OCI-LY7 (cell line): ENCODE data around the gene PLPP3. TPM values are rescaled to one million over a fixed set of nuclear protein-coding genes. Genes with fewer than 3 reads are reported as not detected.

Experiments
- BruUV-seq: library from RNA; stranded (reverse); fragments of 400-500 nt; replicated peaks from 2 replicates; lab custom pipeline; 2021; lab: Mats Ljungman, UMichigan
- CTCF ChIA-PET: fragments of 300-600 bp; sonication (Branson Sonifier 250); formaldehyde crosslinking; loops from one replicate; lab custom pipeline; 2022; ENCODE audit warnings: antibody characterized with exemption; ENCODE audit not compliant: unreplicated experiment; lab: Charles Lee
- POLR2A ChIA-PET: fragments of 300-600 bp; sonication (Branson Sonifier 250); formaldehyde crosslinking; loops from one replicate; lab custom pipeline; 2022; ENCODE audit warnings: antibody characterized with exemption; lab: Charles Lee
- DNase-seq: peaks from one replicate; pipeline ENCODE4 v3.0.0-alpha.2; 2015; ENCODE audit warnings: low spot score
- H2AFZ ChIP-seq: fragments of 200-600 bp; sonication (generic), shearing (Covaris generic); 2 replicates; pipeline ENCODE4 v1.6.1; 2014; ENCODE audit warnings: mild to moderate bottlenecking, antibody characterized with exemption, low read length, moderate library complexity
- H3K27ac ChIP-seq: fragments of 200-600 bp; sonication (generic); 2 replicates; pipeline ENCODE4 v1.5.1; 2014; ENCODE audit warnings: mixed run types, low read depth, mild to moderate bottlenecking, moderate library complexity, low read length, inconsistent platforms; ENCODE audit not compliant: poor library complexity, severe bottlenecking
- H3K36me3 ChIP-seq: fragments of 200-600 bp; sonication (generic); 2 replicates; pipeline ENCODE4 v1.6.1; 2014; ENCODE audit warnings: mild to moderate bottlenecking, antibody characterized with exemption, low read length, moderate library complexity, mixed read lengths; ENCODE audit not compliant: insufficient read depth
- H3K4me1 ChIP-seq: fragments of 200-600 bp; sonication (generic); 2 replicates; pipeline ENCODE4 v1.5.1; 2014; ENCODE audit warnings: mild to moderate bottlenecking, low read length; ENCODE audit not compliant: insufficient read depth, poor library complexity, severe bottlenecking
- H3K4me2 ChIP-seq: fragments of 200-600 bp; sonication (generic); 2 replicates; pipeline ENCODE4 v1.6.1; 2014; ENCODE audit warnings: mild to moderate bottlenecking, low read length
- H3K4me3 ChIP-seq: fragments of 200-600 bp; sonication (generic); 2 replicates; pipeline ENCODE4 v1.5.1; 2014; ENCODE audit warnings: mild to moderate bottlenecking, low read depth, low read length; ENCODE audit not compliant: poor library complexity, severe bottlenecking
- H3K79me2 ChIP-seq: fragments of 200-600 bp; sonication (generic); 2 replicates; pipeline ENCODE4 v1.6.1; 2016; ENCODE audit warnings: low read depth, mild to moderate bottlenecking, low read length, moderate library complexity, mixed read lengths; ENCODE audit not compliant: insufficient read depth
- H3K9me2 ChIP-seq: fragments of 200-600 bp; sonication (generic); 2 replicates; pipeline ENCODE4 v1.6.1; 2016; ENCODE audit warnings: mild to moderate bottlenecking, low read length, mixed read lengths; ENCODE audit not compliant: insufficient read depth
- H3K9me3 ChIP-seq: fragments of 200-600 bp; sonication (generic); 2 replicates; pipeline ENCODE4 v1.6.1; 2014; ENCODE audit warnings: mild to moderate bottlenecking, mixed run types, low read length, mixed read lengths
- H4K20me1 ChIP-seq: fragments of 200-600 bp; sonication (generic); 2 replicates; pipeline ENCODE4 v1.6.1; 2014; ENCODE audit warnings: mild to moderate bottlenecking, antibody characterized with exemption, low read length, moderate library complexity, mixed read lengths; ENCODE audit not compliant: insufficient read depth
- EZH2phosphoT487 ChIP-seq: fragments of 200-600 bp; sonication (generic); IDR thresholded peaks from 2 replicates; pipeline ENCODE4 v1.6.1; 2018; ENCODE audit warnings: low read depth, borderline replicate concordance, mild to moderate bottlenecking, mixed run types, antibody characterized with exemption, low read length, moderate library complexity, mixed read lengths
- intact Hi-C: fragments of 100-400 bp; cut with micrococcal nuclease; formaldehyde crosslinking; loops from one replicate; pipeline ENCODE4 v1.10.0; 2022; ENCODE audit not compliant: unreplicated experiment
- total RNA-seq, 2 experiments: library from RNA; depleted of rRNA in 1 of 2; stranded (reverse); fragments of >200 nt in 1 of 2; shearing (Covaris generic) in 1 of 2; gene quantifications; 2 replicates each; pipeline ENCODE4 v1.2.3, GENCODE V29; 2014 to 2022
- TF ChIP-seq, protein P1 (sequence below): fragments of 200-600 bp; sonication (generic); conservative IDR thresholded peaks from 2 replicates; pipeline ENCODE4 v1.5.1; 2014; ENCODE audit warnings: mild to moderate bottlenecking, antibody characterized with exemption, low read length, moderate library complexity, mixed read lengths

The PLPP3 gene
- total RNA-seq, 2 experiments from 2014 or later: 0.92 to 1.7 TPM

DNA sequence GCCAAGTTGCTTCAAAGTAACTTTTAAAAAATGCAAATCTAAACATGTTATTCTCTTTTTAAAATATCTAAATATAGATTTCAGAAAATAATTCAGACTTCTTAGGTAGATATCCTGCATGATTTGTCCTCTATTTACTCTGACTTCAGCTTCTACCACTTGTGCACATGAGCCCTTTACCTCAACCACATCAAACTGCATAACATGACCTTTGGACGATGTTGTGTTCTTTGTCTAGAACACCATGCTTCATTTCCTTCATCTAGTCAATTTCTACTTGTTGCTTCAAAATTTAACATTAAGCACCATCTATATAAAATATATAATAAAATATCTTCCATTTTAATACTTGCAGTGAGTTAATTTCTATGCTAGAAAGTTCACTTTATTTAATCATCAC, 96.9 kb downstream of the PLPP3 start:
- POLR2A ChIA-PET: interaction anchor here (0.6 to 1.0 kb wide), 2 partner anchors 11 to 83 kb away, joined by 3 read pairs; no protein-coding TSS in a partner anchor
- Histone ChIP-seq H2AFZ (no peak overlapping the region), H3K9me2 (no peaks in the 10 kb centered on the region), H4K20me1 (no peaks in the 10 kb centered on the region), H3K4me3 (no peak overlapping the region), H3K79me2 (no peaks in the 10 kb centered on the region), H3K4me2 (no peak overlapping the region), H3K9me3 (no peaks in the 10 kb centered on the region), H3K27ac (no peak overlapping the region), H3K36me3 (no peaks in the 10 kb centered on the region), H3K4me1 (no peaks in the 10 kb centered on the region)
- CTCF ChIA-PET: no interaction called here
- BruUV-seq: no TSS peak
- TF ChIP-seq, protein P1, sequence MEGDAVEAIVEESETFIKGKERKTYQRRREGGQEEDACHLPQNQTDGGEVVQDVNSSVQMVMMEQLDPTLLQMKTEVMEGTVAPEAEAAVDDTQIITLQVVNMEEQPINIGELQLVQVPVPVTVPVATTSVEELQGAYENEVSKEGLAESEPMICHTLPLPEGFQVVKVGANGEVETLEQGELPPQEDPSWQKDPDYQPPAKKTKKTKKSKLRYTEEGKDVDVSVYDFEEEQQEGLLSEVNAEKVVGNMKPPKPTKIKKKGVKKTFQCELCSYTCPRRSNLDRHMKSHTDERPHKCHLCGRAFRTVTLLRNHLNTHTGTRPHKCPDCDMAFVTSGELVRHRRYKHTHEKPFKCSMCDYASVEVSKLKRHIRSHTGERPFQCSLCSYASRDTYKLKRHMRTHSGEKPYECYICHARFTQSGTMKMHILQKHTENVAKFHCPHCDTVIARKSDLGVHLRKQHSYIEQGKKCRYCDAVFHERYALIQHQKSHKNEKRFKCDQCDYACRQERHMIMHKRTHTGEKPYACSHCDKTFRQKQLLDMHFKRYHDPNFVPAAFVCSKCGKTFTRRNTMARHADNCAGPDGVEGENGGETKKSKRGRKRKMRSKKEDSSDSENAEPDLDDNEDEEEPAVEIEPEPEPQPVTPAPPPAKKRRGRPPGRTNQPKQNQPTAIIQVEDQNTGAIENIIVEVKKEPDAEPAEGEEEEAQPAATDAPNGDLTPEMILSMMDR: no peak
- intact Hi-C loops: no loop called here
- no peak for DNase-seq

DNA sequence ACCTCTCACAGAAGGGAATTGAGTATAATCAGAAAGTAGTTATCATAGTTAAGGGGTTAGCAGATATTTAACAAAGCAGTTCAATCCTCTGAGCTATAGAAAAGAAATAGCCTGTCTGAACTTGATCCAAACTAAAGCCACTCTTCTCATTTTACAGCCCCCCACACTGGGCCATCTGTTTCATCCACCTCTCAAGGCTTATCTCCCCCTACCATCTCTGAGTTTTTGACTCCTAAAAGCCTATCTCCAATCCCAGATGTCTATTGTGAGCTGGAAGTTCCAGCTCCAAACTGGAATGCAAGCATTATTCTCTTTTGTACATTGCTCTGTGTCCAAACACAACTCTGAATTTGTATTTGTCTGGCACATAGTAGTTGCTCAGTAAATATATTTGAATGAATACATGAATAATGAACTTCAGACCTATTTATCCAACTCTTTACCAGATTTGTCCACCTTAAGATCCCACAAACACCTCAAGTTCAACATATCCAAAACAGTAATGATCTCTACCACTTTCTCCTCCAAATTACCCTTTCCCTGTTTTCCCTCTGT, 98.1 kb downstream of the PLPP3 start:
- CTCF ChIA-PET: no interaction called here
- intact Hi-C loops: no loop called here

DNA sequence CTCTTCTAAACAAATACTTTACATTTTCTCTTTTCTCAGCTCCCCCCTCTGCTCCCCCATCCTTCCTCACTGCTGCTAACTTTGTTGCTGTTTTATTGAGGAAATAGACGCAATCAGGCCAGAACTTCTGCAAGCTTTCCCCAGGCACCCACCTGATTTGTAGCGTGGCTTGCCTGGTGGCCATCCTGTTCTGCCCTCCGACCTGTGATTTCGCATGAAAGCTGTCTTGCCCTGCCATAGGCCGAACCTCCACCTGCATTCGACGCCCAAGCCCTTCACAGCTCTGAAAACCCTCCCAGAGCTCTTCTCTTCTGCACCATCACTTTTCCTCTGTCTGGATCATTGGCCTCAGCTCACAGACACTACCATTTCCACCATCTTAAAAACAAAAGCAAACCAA, 100.6 kb downstream of the PLPP3 start:
- Histone ChIP-seq H3K36me3 (no peaks in the 10 kb centered on the region), H2AFZ (no peak overlapping the region), H3K27ac (no peak overlapping the region), H3K9me3 (no peaks in the 10 kb centered on the region), H3K4me1 (no peaks in the 10 kb centered on the region), H3K4me2 (no peak overlapping the region), H3K4me3 (no peak overlapping the region), H4K20me1 (no peaks in the 10 kb centered on the region), H3K9me2 (no peaks in the 10 kb centered on the region), H3K79me2 (no peaks in the 10 kb centered on the region)
- TF ChIP-seq, protein P1: no peak
- no peak for TF ChIP-seq EZH2phosphoT487
- POLR2A ChIA-PET: interaction anchor here (0.5 to 1.2 kb wide), 2 partner anchors 9 to 83 kb away, joined by 5 to 6 read pairs; no protein-coding TSS in a partner anchor
- no peak for DNase-seq
- intact Hi-C loops: loop anchor here (5.0 kb wide), 1 partner anchor 39 kb away; no protein-coding TSS in a partner anchor
- BruUV-seq: no TSS peak
- CTCF ChIA-PET: no interaction called here

More for the DNA sequence above, 98.1 kb downstream of the PLPP3 start:
- Histone ChIP-seq H3K4me1 (no peaks in the 10 kb centered on the region), H3K4me2 (no peak overlapping the region), H2AFZ (no peak overlapping the region), H3K79me2 (no peaks in the 10 kb centered on the region), H3K36me3 (no peaks in the 10 kb centered on the region), H3K4me3 (no peak overlapping the region), H3K27ac (no peak overlapping the region), H4K20me1 (no peaks in the 10 kb centered on the region), H3K9me3 (no peaks in the 10 kb centered on the region), H3K9me2 (no peaks in the 10 kb centered on the region)
- TF ChIP-seq, protein P1: no peak
- TF ChIP-seq EZH2phosphoT487: no peak
- no TSS peak for BruUV-seq
- DNase-seq: no peak
- POLR2A ChIA-PET: interaction anchor here (0.6 kb wide), 1 partner anchor 837 kb away, joined by 3 read pairs; no protein-coding TSS in a partner anchor
